Left renal cortex interstitium (tissue), 4 donors: ENCODE results near the gene TCEA2. TPM values are rescaled to one million over a fixed set of nuclear protein-coding genes. Genes with fewer than 3 reads are reported as not detected.

Experiments
- DNase-seq, 4 donors: peaks; one replicate each; pipeline ENCODE4 v3.0.0-alpha.2; 2013; ENCODE audit warnings: low read depth in 4 of 4, low spot score in 2 of 4, missing footprints in 1 of 4
- polyA plus RNA-seq, 4 donors: library from polyadenylated mRNA; unstranded; fragments of 120-200 nt; gene quantifications; one replicate each; pipeline ENCODE4 v1.2.1, GENCODE V29; 2013; ENCODE audit not compliant: insufficient read length in 4 of 4

TCEA2 gene
- polyA plus RNA-seq, 4 donors, result 69.8 to 99.8 (median 96.4) TPM

DNA sequence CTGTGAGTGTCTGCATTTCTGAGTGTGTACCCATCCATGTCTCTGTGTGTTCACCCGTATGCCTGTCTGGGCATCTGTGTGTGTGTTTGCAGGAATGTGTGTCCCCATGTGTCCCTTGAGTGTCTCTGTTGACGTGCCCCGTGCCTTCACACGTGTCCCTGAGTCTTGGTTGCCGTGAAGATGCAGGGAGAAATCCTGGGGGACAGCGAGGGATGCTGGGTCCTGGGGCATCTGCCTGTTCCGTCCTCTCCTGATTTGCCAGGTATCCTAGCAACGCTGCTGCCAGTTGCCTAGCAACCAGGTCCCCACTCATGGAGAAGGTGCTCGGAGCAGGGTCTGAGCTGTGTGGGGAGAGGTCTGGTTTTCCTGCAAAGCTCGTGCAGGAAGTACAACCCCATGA lies 27.2 kb downstream of the TCEA2 start:
- DNase-seq, result no peak

DNA sequence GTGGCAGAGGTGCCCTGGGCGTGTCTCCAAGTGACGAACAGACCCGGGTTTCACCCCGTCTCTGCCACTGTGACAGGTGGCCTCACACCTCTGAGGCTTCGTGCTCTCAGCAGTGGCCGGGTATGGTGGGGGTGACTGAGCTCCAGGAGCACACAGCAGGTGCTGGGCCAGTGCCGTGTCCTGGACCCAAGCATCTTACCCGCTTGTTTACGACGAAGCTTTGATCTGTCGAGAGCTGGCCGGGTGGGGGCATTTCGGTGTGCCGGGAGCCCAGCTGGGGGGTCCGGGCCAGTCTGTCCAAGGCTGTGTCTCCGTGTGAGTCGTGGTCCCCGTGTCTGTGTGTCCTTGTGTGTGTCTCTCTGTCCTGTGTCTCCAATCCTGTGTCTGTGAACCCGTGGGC lies 28.3 kb downstream of the TCEA2 start:
- DNase-seq, result no peak

DNA sequence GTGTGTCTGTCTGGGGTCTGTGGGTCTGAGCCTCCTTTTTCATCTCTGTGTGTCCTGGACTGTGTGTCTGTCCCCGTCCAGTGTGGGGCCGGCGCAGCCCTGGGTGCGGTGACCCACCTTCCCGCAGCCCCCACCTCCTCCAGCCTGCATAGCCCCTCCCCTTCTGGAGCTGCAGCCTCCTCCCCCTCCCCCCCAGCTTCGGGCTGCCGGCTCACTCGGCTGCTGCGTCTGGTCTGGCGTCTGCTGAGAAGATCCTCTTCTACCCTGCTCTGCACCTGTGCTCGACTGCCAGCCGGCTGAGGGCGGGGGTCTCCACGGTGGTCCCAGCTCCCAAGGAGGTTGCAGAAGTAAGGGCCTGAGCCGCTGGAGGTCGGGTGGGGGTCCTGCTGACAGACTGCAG lies 28.8 kb downstream of the TCEA2 start:
- DNase-seq, result no peak

DNA sequence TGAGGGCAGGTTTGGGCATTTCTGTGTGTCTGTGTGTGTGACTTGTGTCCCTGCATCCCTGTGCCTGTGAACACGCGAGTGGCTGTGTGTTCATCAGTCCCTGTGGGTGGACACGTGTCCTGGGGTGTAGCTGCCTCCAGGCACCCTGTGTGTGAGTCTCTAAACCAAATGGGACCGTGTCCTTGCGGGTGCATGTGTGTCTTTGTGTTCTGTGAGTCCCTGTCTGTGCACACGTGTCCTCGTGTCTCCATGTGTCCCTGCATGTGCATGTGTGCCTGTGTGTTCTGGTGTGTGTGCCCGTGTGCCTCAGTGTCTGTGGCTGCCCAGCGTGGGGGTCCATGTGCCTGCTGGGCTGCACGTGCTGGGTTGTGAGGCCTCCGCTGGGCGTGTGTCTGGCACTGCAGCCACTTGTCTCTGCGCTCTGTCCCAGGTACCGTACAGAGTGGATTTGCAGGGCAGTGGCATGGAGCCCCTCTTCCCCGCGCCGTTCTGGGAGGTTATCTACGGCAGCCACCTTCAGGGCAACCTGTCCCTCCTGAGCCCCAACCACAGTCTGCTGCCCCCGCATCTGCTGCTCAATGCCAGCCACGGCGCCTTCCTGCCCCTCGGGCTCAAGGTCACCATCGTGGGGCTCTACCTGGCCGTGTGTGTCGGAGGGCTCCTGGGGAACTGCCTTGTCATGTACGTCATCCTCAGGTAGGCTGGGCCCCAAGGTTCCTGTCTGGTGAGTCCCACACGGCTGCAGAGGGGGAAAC lies 29.4 kb downstream of the TCEA2 start:
- no peak for DNase-seq

DNA sequence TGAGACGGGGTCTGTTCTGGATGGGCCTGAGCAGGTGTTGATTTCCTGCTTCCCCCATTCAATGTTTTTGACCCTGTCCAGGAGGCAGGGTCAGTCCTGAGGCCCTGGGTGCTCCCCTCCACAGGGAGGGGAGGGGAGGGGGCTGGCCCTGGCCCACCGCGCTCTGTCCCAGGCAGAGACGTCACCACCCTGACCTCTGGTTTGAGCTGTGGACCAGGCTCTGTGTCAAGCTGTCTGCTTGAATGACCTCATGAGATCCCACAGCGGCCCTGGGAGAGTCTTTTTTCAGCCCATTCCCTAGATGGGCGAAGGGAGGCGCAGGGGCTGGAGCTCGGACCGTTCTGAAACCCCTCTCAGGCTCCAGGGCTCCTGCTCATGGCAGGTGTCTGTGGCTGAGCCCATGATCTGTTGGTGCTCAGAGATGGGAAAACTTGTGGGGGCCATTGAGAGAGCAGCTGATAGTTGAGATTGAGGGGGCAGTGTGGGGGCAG lies 30.1 kb downstream of the TCEA2 start:
- DNase-seq, result no peak

DNA sequence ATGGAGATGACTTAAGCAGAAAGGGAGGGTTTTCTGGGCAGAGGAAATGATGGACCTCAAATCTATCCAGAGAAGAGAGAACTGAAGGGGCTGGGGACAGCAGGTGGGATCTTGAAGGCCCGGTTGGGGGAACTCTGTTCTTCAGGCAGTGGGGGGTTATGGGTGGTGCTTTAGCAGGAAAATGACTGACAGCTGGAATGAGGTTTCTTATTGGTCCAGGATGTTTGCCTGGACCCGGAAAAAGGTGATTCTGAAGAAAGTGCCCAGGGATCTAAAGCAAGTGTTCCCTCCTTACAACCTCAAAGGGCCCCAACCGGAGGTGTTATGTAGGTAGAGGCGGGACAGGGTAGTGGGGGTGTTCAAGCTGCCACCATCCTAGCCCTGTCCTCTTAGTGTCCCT lies 32.5 kb downstream of the TCEA2 start:
- DNase-seq, result no peak

DNA sequence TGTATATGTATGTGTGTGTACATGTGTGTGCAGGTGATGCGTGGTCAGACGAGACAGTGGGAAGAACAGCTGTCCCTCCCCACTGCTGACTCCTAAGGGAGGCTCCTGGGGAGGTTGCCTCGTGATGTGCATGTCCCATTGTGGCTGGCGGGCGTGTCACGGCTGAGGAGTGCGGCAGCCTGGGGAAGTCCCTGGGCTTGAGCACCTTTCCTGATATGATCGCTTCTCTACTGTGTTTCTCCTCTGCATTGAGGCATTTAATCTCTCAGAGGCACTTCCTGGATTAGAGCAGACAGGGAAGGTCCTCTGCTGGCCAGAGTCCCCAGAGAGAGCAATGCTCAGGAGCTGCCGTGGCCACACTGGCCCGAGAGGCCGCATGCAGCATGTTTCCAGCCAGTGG lies 32.9 kb downstream of the TCEA2 start:
- no peak for DNase-seq

DNA sequence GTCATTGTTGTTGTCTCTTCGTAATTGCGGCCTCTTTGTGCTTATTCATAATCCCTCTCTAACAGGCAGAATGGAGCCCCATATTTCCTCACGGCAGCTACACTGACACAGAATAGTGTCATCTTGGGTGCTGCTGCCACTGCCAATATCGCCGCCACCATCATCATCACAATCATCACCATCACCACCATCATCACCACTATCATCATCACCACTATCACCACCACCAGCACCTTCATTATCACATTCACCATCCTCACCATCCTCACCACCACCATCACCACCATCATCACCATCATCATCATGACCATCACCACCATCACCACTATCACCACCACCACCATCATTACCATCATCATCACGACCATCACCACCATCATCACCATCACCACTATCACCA lies 33.5 kb downstream of the TCEA2 start:
- no peak for DNase-seq

DNA sequence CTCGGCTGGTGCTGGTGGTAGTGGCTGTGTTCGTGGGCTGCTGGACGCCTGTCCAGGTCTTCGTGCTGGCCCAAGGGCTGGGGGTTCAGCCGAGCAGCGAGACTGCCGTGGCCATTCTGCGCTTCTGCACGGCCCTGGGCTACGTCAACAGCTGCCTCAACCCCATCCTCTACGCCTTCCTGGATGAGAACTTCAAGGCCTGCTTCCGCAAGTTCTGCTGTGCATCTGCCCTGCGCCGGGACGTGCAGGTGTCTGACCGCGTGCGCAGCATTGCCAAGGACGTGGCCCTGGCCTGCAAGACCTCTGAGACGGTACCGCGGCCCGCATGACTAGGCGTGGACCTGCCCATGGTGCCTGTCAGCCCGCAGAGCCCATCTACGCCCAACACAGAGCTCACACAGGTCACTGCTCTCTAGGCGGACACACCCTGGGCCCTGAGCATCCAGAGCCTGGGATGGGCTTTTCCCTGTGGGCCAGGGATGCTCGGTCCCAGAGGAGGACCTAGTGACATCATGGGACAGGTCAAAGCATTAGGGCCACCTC lies 35.5 kb downstream of the TCEA2 start:
- no peak for DNase-seq

DNA sequence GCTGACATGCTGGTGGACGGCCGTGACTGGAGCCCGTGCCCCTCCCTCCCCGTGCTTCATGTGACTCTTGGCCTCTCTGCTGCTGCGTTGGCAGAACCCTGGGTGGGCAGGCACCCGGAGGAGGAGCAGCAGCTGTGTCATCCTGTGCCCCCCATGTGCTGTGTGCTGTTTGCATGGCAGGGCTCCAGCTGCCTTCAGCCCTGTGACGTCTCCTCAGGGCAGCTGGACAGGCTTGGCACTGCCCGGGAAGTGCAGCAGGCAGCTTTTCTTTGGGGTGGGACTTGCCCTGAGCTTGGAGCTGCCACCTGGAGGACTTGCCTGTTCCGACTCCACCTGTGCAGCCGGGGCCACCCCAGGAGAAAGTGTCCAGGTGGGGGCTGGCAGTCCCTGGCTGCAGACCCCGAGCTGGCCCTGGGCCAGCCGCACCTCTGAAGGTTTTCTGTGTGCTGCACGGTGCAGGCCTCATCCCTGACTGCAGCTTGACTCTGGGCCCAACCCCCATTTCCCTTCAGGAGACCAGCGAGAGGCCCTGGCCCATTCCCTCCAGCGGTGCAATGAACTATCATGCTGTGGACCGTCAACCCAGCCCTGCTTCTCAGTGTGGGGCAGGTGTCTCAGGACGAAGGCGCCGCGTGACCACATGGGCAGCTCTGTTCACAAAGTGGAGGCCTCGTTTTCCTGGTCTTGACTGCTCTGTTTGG lies 36.2 kb downstream of the TCEA2 start:
- no peak for DNase-seq

DNA sequence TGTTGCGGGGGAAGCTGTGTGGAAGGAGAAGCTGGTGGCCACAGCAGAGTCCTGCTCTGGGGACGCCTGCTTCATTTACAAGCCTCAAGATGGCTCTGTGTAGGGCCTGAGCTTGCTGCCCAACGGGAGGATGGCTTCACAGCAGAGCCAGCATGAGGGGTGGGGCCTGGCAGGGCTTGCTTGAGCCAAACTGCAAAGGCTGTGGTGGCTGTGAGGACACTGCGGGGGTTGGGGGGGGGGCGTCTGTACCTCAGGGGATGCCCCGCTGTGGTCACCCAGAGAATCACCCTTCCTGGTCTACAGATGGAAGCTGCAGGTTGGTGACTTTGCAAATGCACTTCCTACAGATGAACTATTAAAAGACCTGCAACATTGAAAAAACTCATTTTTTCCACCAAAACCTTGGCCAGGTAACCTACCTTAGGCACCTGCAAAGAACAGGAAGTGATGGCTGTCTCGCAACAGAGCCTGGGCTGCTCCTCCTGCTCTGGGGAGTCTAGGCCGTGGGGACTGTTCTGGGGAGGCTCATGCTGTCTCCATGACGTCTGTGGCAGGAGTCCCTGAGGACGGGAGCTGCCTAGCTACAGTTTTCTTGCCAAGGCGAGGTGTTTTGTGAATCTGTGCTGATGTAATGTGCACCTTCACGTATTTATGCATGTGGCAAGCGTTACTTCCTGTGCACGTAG lies 37.0 kb downstream of the TCEA2 start:
- no peak for DNase-seq

DNA sequence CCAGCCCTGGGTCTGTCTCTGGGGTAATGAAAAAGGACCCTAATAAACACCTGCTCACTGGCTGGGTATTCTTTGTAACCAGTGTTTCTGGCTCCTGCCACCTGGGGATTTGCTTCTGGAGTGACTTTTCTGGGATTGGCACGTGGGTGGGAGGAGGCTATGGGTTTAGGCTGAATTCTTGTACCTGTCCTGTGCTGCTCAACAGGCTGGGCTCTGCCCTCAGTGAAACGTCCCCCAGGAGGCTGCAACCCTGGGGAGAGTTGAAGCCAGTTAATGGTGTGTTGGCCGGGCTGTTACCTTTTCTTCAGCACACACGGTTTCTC lies 37.5 kb downstream of the TCEA2 start:
- DNase-seq, result no peak

DNA sequence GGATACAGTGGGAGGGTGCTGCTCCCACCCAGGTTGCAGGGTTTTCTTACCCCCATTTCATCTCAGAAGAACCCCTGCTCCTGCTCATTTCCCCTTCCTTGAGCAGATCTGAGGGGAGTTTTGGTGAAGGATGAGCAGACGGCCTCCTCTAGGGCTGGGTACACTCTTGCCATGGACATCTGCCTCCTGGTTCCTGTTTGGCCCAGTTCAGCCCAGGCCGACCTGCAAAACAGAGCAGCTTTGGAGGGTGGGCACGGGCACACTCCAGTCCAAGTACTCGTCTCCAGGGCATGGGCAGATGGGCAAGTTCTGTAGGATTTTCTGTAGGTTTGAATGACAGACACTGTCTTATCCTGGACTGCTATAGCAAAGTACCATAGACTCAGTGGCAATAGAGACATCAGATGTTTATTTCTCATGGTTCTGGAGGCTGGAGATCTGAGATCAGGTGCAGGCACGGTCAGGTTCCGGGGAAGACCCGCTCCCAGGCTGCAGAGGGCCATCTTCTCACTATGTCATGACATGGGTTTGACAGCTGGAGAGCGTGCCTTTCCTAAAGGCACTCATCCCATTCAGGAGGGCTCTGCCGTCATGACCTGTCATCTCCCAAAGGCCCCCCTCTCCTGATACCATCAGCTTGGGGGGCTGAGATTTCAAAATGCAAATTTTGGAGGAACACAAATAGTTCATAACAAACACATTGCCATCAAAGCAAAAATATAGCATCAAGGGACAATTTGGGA lies 38.1 kb downstream of the TCEA2 start:
- no peak for DNase-seq

DNA sequence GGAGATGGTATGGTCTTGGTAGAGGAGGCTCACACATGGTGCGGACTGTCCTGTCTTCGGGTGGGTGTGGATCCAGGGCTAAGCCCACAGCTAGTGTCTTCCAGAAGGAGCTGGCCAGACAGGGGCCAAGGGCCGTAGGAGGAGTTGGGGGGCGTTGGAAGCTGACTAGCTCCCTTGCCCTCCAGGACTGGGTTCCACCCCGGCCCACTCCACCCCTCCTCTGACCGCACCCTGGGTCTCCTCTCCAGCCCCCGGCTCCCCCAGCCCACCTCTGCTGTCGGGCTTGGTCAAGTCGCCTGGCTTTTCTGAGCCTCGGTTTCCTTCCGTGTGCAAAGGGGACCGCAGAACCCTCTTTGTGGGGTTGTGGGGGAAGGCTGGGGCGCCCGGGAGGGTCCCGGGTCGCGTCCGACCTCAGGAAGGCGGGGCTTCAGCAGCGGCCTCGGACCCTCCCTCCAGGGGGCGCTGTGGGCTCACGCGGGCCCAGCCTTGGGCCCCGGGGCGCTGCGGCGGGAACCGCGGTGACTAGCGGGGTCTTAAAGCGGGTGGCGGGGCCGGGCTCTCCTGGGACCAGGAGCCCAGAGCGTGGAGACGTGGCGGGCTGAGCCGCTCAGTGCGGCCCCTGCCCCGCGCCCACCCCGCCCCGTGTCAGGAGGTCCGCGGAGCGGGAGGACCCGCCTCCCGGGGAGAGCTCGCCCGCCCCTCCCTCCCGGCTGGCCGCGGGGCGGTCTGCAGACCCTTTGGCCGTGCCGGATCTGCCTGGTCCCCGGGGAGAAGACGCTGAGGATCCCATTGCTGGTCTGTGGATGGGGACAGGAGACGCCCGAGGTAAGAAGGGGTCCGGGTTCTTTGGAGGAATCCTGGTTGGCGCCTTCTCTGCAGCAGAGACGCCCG lies 39.0 kb downstream of the TCEA2 start:
- DNase-seq, result no peak

DNA sequence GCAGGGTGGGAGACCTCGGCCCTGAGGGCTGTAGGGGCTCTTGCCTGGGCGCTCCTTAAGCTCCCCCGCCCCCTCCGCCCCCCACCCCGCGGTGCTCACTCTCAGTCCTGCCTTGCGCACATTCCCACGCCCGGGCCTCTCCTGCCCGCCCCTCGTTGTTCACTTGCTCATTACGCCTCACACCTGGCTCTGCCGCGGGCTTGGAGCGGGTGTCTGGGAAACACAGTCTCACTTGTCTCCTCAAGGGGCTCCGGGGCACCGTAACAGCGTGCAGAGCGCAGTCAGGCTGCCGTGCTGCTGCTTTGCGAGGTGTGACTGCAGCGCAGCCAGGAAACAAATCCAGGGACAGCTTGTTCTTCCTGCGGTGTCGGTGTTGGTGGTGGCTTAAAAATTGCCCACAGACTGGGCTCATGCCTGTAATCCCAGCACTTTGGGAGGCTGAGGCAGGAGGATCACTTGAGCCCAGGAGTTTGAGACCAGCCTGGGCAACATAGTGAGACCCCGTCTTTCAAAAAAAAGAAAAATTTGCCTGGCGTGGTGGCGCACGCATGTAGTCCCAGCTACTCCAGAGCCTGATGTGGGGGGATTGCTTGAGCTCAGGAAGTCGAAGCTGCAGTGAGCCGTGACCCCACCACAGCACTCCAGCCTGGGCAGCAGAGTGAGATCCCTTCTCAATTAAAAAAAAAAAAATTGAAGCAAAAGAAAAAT lies 39.8 kb downstream of the TCEA2 start:
- DNase-seq, result no peak

DNA sequence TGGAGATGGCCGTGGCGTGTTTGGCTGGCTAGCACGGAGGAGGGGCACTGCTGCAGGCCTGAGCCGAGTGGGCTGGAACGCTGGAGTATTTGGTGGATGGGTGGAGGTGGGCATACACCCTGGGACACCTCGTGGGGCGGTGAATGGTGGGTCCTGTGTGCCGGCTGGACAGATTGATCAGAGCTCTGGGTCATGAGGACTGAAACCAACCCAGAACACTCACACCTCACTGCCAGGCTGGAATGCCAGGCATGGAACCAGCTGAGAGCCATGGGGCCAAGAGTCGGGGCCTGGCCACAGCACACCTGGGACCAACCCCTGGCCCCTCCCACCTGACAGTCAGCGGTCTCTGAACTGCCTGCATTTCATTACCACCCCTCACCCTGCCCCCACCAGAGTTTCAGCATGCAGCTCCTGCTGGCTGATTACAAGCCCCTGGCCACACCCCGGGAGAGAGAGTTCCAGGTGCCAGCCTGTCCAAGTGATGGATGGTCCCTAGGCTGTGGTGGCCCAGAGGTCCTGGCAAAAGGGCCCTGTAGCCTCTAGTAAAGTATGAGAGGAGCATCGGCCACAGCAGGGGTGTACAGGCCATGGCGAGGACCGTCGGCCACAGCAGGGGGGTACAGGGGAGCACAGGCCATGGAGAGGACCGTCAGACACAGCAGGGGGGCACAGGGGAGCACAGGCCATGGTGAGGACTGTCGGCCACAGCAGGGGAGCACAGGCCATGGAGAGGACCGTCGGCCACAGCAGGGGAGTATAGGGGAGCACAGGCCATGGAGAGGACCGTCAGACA lies 41.1 kb downstream of the TCEA2 start:
- DNase-seq, result no peak

DNA sequence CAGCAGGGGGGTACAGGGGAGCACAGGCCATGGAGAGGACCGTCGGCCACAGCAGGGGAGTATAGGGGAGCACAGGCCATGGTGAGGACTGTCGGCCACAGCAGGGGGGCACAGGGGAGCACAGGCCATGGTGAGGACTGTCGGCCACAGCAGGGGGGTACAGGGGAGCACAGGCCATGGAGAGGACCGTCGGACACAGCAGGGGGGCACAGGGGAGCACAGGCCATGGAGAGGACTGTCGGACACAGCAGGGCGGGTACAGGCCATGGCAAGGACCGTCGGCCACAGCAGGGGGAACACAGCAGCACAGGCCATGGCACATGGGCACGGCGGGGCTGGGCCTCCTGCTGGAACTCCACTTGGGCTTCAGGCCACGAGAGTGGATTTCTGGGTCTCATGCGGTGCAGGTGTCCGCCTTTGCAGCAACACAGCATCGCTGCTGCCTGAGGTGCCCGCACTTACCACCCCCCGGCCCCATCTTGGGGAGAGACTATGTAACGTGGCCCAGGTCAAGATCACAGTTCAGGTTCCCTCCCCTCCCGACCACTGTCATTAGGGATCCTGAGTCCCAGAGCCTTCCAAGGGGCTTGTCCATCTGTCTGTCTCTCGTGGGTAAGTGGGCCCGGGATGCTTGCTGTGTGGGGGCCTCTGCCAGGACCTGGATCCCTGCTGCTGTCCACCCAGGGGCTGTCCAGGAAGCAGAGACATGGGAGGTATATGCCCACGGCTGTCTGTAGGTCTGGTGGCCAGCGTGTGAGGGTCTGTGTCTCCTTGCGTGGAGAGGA lies 41.9 kb downstream of the TCEA2 start:
- no peak for DNase-seq
